CD14-positive monocyte (primary cell): ENCODE data around the gene SPTBN2. TPM values are rescaled to one million over a fixed set of nuclear protein-coding genes. Genes with fewer than 3 reads are reported as not detected.
A peak's percentile ranks its signal among the peaks of the same experiment; 100 is the strongest.

ENCODE experiments used
- DNase-seq, 3 donors: peaks; one replicate each; pipeline ENCODE4 v3.0.0-alpha.2; 2011 to 2022
- H2AFZ ChIP-seq: 2 replicates; pipeline ENCODE4 v1.6.0; 2012; ENCODE audit warnings: mild to moderate bottlenecking, low read depth, low read length, inconsistent platforms; ENCODE audit not compliant: insufficient read depth, poor library complexity, severe bottlenecking
- H3K27ac ChIP-seq, 2 donors: 1 replicate in 1 of 2; 2 replicates in 1 of 2; pipeline ENCODE4 v1.5.1; 2012 to 2013; ENCODE audit warnings: low read length in 2 of 2, control low read depth in 1 of 2, inconsistent platforms in 1 of 2, low read depth in 1 of 2, mild to moderate bottlenecking in 1 of 2
- H3K27me3 ChIP-seq, 2 donors: one replicate each; pipeline versions ENCODE4 v1.6.0 to v1.6.1; 2011 to 2013; ENCODE audit warnings: low read length in 2 of 2; ENCODE audit not compliant: control insufficient read depth in 2 of 2, insufficient read depth in 2 of 2
- H3K36me3 ChIP-seq, 2 donors: replicated peaks in 1 of 2; 1 replicate in 1 of 2; 2 replicates in 1 of 2; pipeline versions ENCODE4 v1.5.1 to v1.6.1; 2012 to 2013; ENCODE audit warnings: low read length in 2 of 2, control low read depth in 1 of 2, inconsistent platforms in 1 of 2, mild to moderate bottlenecking in 1 of 2; ENCODE audit not compliant: insufficient read depth in 2 of 2, control insufficient read depth in 1 of 2
- H3K4me1 ChIP-seq, 2 donors: 1 replicate in 1 of 2; 2 replicates in 1 of 2; pipeline versions ENCODE4 v1.5.1 to v1.6.1; 2012 to 2013; ENCODE audit warnings: low read length in 2 of 2, control low read depth in 1 of 2, inconsistent platforms in 1 of 2, mild to moderate bottlenecking in 1 of 2, moderate library complexity in 1 of 2; ENCODE audit not compliant: insufficient read depth in 2 of 2, control insufficient read depth in 1 of 2
- H3K4me2 ChIP-seq: replicated peaks from 2 replicates; pipeline ENCODE3; 2012; ENCODE audit warnings: low read length, moderate library complexity, mild to moderate bottlenecking; ENCODE audit not compliant: poor library complexity, severe bottlenecking; ENCODE audit errors: extremely low read depth
- H3K4me3 ChIP-seq, 3 experiments: fragments of 200-600 bp in 1 of 3; sonication (generic) in 1 of 3; replicated peaks in 1 of 3; 1 replicate in 2 of 3; 2 replicates in 1 of 3; pipeline ENCODE4 v1.5.1; 2011 to 2013; ENCODE audit warnings: low read length in 3 of 3, mild to moderate bottlenecking in 3 of 3, control low read depth in 2 of 3, low read depth in 2 of 3, inconsistent platforms in 1 of 3, moderate library complexity in 1 of 3
- H3K79me2 ChIP-seq: 2 replicates; pipeline ENCODE4 v1.6.0; 2012; ENCODE audit warnings: mild to moderate bottlenecking, control low read depth, inconsistent platforms, low read length, moderate library complexity; ENCODE audit not compliant: insufficient read depth
- H3K9ac ChIP-seq: 2 replicates; pipeline ENCODE4 v1.6.0; 2017; ENCODE audit warnings: low read length, mild to moderate bottlenecking; ENCODE audit not compliant: insufficient read depth, poor library complexity, severe bottlenecking
- H3K9me3 ChIP-seq, 2 donors: replicated peaks in 1 of 2; 1 replicate in 1 of 2; 2 replicates in 1 of 2; pipeline versions ENCODE4 v1.5.1 to v1.6.1; 2012 to 2013; ENCODE audit warnings: low read length in 2 of 2, control low read depth in 1 of 2; ENCODE audit not compliant: control insufficient read depth in 1 of 2, insufficient read depth in 1 of 2
- H4K20me1 ChIP-seq: 2 replicates; pipeline ENCODE4 v1.6.0; 2012; ENCODE audit warnings: mild to moderate bottlenecking, low read length, control low read depth, moderate library complexity; ENCODE audit not compliant: insufficient read depth
- H3K27ac Mint-ChIP-seq, 7 donors: one replicate each; pipeline ENCODE4 v1.8.0; 2020; ENCODE audit warnings: mild to moderate bottlenecking in 7 of 7, mixed read lengths in 7 of 7, moderate library complexity in 6 of 7, inconsistent platforms in 2 of 7
- H3K27me3 Mint-ChIP-seq, 3 donors: one replicate each; pipeline ENCODE4 v1.8.0; 2021 to 2022; ENCODE audit warnings: low read depth in 3 of 3, mild to moderate bottlenecking in 3 of 3, mixed read lengths in 3 of 3, moderate library complexity in 3 of 3, inconsistent platforms in 1 of 3
- H3K36me3 Mint-ChIP-seq, 2 donors: one replicate each; pipeline ENCODE4 v1.8.0; 2020; ENCODE audit warnings: mixed read lengths in 2 of 2, inconsistent platforms in 1 of 2, mild to moderate bottlenecking in 1 of 2
- H3K4me1 Mint-ChIP-seq: one replicate; pipeline ENCODE4 v1.8.0; 2020; ENCODE audit warnings: mild to moderate bottlenecking, mixed read lengths
- H3K4me3 Mint-ChIP-seq, 2 donors: one replicate each; pipeline ENCODE4 v1.8.0; 2020; ENCODE audit warnings: mild to moderate bottlenecking in 2 of 2, mixed read lengths in 2 of 2, moderate library complexity in 1 of 2
- H3K9me3 Mint-ChIP-seq, 7 donors: one replicate each; pipeline ENCODE4 v1.8.0; 2020 to 2022; ENCODE audit warnings: mixed read lengths in 7 of 7, mild to moderate bottlenecking in 6 of 7, moderate library complexity in 6 of 7, inconsistent platforms in 2 of 7
- WGBS: methylation state at CpG from one replicate; pipeline ENCODE4 v1.1.5; 2013; ENCODE audit warnings: missing lambda C conversion rate; ENCODE audit not compliant: insufficient coverage; 5-methylcytosine and 5-hydroxymethylcytosine counted together
- intact Hi-C, 2 donors: fragments of 100-400 bp; cut with micrococcal nuclease; formaldehyde crosslinking; loops; one replicate each; pipeline versions ENCODE4 v1.15.0 to v1.15.1; 2023
- polyA plus RNA-seq, 3 donors: library from polyadenylated mRNA; depleted of rRNA in 1 of 3; unstranded in 2 of 3; stranded (reverse) in 1 of 3; fragments of 300-500 nt in 2 of 3; fragments of >200 nt in 1 of 3; fragmentation: Illumina TruSeq in 2 of 3; gene quantifications; 1 replicate in 2 of 3; 2 replicates in 1 of 3; pipeline ENCODE4 v1.2.3, GENCODE V29; 2012 to 2021
- TF ChIP-seq, protein P1 (sequence below): fragments of 200-600 bp; IDR thresholded peaks from one replicate; pipeline ENCODE4 v1.8.0; 2022; ENCODE audit warnings: antibody characterized with exemption, mild to moderate bottlenecking

Gene SPTBN2
- polyA plus RNA-seq, 3 donors, result not detected

DNA sequence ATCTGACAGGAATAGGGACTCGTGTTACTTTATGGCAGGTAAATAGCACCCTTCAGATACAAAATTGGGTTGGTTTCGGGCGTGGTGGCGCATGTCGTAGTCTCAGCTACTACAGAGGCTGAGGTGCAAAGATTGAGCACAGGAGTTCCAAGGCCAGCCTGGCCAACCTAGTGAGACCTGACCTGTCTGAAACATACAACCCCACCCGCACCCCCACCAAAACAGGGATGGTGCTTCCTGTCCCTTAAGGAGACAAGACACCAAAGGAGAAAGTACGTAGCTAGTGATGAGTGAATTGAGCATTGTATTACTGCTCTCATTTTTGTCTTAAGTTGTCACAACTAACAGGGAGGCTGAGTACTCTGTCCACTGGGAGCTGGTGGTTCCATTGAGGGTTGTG lies 76.4 kb downstream of the SPTBN2 start:
- no peaks in the 10 kb centered on the region for H3K4me1 Mint-ChIP-seq
- no peaks in the 10 kb centered on the region for H3K4me1 ChIP-seq
- intact Hi-C loops, result no loop called here
- DNase-seq, result no peak
- H3K36me3 Mint-ChIP-seq, result peaks cover 42 to 91% of the 10 kb centered on the region in 2 donors
- TF ChIP-seq, protein P1, sequence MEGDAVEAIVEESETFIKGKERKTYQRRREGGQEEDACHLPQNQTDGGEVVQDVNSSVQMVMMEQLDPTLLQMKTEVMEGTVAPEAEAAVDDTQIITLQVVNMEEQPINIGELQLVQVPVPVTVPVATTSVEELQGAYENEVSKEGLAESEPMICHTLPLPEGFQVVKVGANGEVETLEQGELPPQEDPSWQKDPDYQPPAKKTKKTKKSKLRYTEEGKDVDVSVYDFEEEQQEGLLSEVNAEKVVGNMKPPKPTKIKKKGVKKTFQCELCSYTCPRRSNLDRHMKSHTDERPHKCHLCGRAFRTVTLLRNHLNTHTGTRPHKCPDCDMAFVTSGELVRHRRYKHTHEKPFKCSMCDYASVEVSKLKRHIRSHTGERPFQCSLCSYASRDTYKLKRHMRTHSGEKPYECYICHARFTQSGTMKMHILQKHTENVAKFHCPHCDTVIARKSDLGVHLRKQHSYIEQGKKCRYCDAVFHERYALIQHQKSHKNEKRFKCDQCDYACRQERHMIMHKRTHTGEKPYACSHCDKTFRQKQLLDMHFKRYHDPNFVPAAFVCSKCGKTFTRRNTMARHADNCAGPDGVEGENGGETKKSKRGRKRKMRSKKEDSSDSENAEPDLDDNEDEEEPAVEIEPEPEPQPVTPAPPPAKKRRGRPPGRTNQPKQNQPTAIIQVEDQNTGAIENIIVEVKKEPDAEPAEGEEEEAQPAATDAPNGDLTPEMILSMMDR, result no peak
- peaks cover 18 to 77% of the 10 kb centered on the region in 2 donors for H3K36me3 ChIP-seq
- H3K4me3 Mint-ChIP-seq, result no peak overlapping the region
- H3K79me2 ChIP-seq, result peaks cover 84% of the 10 kb centered on the region
- H3K9me3 Mint-ChIP-seq, result no peaks in the 10 kb centered on the region
- peaks cover 70% of the 10 kb centered on the region for H4K20me1 ChIP-seq
- no peak overlapping the region for H3K4me3 ChIP-seq
- H3K27me3 ChIP-seq, result no peaks in the 10 kb centered on the region
- no peak overlapping the region for H3K4me2 ChIP-seq
- H3K9ac ChIP-seq, result no peak overlapping the region
- 100% methylated on average over 5 of the region's 7 CpGs for WGBS
- H3K27ac Mint-ChIP-seq, result peak overlapping the region in 2 of 7 donors; percentile 7 to 10
- H3K27ac ChIP-seq, result peak overlapping the region in 1 of 2 donors; percentile 21
- H3K27me3 Mint-ChIP-seq, result peaks cover 0 to 2% (median 0%) of the 10 kb centered on the region in 3 donors
- H3K9me3 ChIP-seq, result no peaks in the 10 kb centered on the region
- H2AFZ ChIP-seq, result no peak overlapping the region

DNA sequence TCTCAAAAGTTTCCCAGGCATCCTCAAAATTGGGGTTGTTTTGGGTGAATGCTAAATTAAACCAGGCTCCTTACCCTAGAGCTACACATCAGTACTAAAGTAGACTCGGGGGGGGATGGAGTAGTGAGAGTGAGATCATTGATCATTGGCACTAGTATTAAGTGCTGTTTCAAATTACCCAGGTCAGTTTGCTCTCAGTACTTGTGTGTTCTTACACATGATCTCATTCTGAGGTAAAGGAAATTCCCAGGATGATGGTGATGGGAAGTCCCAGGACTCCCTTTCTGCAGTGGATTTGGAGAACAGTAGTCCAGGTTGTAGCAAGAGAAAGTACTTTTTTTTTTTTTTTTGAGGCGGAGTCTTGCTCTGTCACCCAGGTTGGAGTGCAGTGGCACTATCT lies 78.0 kb downstream of the SPTBN2 start:
- Histone ChIP-seq H3K4me2 (no peak overlapping the region), H2AFZ (no peak overlapping the region), H3K9ac (no peak overlapping the region), H3K4me3 (no peak overlapping the region), H3K27ac (no peak overlapping the region), H4K20me1 (peaks cover 80% of the 10 kb centered on the region), H3K9me3 (no peaks in the 10 kb centered on the region), H3K4me1 (no peaks in the 10 kb centered on the region), H3K79me2 (peaks cover 88% of the 10 kb centered on the region), H3K36me3 (peaks cover 29 to 82% of the 10 kb centered on the region in 2 donors), H3K27me3 (no peaks in the 10 kb centered on the region)
- Mint-ChIP-seq H3K9me3 (no peaks in the 10 kb centered on the region), H3K4me3 (no peak overlapping the region), H3K27ac (peak overlapping the region in 1 of 7 donors; percentile 66), H3K4me1 (peaks cover 8% of the 10 kb centered on the region), H3K27me3 (peaks cover 0 to 2% (median 0%) of the 10 kb centered on the region in 3 donors), H3K36me3 (peaks cover 53 to 93% of the 10 kb centered on the region in 2 donors)
- DNase-seq, result peak in 1 of 3 donors; percentile 55
- WGBS, result 100% methylated on average over 1 of the region's 2 CpGs
- TF ChIP-seq, protein P1, result no peak
- intact Hi-C loops, result no loop called here
